Heart left ventricle (tissue), 13 donors: ENCODE measurements around the gene PARP3.

Source experiments
- POLR2A ChIP-seq, 2 donors: fragments of 450-650 bp; IDR thresholded peaks; one replicate each; pipeline ENCODE4 v1.6.1; 2017; ENCODE audit warnings: antibody characterized with exemption in 2 of 2, mild to moderate bottlenecking in 2 of 2, moderate library complexity in 2 of 2
- TF ChIP-seq, protein P1 (sequence below), 12 donors: fragments of 200-600 bp; sonication (generic) in 4 of 12; IDR thresholded peaks; one replicate each; pipeline versions ENCODE4 v1.5.0 to v1.8.0; 2018 to 2022; ENCODE audit warnings: antibody characterized with exemption in 12 of 12, mild to moderate bottlenecking in 5 of 12
- donor health status: ischemic (EF 13 %, LVEDD 7.1; RV severe dilation, severe dysfunction).
- donor health status: DM: no; HTN: yes; CAD: no.
- donor health status: DM: no; HTN: no; CAD: no.
- donor health status: ischemic (EF 25% LVEDD 6.9; RV normal size, moderate dysfunction).
- donor health status: ischemic (EF 25% LVEDD 5.7; RV mildly dilated, moderate dysfunction).
- donor health status: ischemic (EF 35%, LVEDD 5.7; RV mildly dilated, moderate dysfunction).
- donor health status: nonischemic (EF 11% LVEDD 7.7; RV severe dilation, severe dysfunction).
- donor health status: DM: yes; HTN: yes; CAD: no.
- donor health status: PGD.
- donor health status: ischemic (EF 29% LVEDD 5.4; RV normal size, mild dysfunction).
- donor health status: nonischemic (EF 23%, LVEDD 6.1; RV moderate dilation, normal function).

DNA sequence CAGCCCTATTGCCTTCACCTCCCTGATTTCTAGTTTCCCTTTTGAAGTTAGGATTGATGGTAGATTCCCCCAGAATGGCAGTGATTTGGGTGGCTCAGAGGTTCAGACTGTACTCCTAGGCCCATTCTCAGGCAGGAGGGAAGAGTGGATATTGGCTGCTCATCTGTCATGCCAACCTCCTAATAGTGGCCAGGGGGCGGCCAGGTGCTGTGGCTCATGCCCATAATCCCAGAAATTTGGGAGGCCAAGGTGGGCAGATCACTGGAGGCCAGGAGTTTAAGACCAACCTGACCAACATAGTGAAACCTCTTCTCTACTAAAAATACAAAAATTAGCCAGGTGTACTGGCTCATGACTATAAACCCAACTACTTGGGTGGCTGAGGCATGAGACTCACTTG is 11.7 kb upstream of the PARP3 start:
- no peak for TF ChIP-seq POLR2A (IDR thresholded peaks at IDR 0.05)
- TF ChIP-seq, protein P1, sequence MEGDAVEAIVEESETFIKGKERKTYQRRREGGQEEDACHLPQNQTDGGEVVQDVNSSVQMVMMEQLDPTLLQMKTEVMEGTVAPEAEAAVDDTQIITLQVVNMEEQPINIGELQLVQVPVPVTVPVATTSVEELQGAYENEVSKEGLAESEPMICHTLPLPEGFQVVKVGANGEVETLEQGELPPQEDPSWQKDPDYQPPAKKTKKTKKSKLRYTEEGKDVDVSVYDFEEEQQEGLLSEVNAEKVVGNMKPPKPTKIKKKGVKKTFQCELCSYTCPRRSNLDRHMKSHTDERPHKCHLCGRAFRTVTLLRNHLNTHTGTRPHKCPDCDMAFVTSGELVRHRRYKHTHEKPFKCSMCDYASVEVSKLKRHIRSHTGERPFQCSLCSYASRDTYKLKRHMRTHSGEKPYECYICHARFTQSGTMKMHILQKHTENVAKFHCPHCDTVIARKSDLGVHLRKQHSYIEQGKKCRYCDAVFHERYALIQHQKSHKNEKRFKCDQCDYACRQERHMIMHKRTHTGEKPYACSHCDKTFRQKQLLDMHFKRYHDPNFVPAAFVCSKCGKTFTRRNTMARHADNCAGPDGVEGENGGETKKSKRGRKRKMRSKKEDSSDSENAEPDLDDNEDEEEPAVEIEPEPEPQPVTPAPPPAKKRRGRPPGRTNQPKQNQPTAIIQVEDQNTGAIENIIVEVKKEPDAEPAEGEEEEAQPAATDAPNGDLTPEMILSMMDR (IDR thresholded peaks at IDR 0.05) = no peak
